Fibroblast of pulmonary artery (primary cell): ENCODE data around the gene DNAJA3.
"Not testable (repeated sequence)": the region's sequence is repeated elsewhere in the genome, so short reads cannot be mapped to it uniquely, and the experiment has no call there.

Source experiments
- DNase-seq: peaks from one replicate; pipeline ENCODE4 v3.0.0-alpha.2; 2010; ENCODE audit warnings: low read depth
- H3K4me3 ChIP-seq: replicated peaks from 2 replicates; pipeline ENCODE4 v1.5.1; 2011; ENCODE audit warnings: low read depth, mild to moderate bottlenecking, control low read depth, low read length, moderate library complexity
- CTCF ChIP-seq: IDR thresholded peaks from 2 replicates; pipeline ENCODE4 v1.5.1; 2011; ENCODE audit warnings: mild to moderate bottlenecking, control low read depth, low read length, inconsistent platforms; ENCODE audit errors: missing control alignments

The DNAJA3 gene

GRCh38 chr16:4393240-4393600 is 32.4 kb upstream of the DNAJA3 start:
- H3K4me3 ChIP-seq, result no peak overlapping the region
- no peak for TF ChIP-seq CTCF
- no peak for DNase-seq

GRCh38 chr16:4393850-4394249 is 31.8 kb upstream of the DNAJA3 start:
- H3K4me3 ChIP-seq, DNase-seq: not testable (repeated sequence)

GRCh38 chr16:4395055-4395726 is 30.5 kb upstream of the DNAJA3 start:
- TF ChIP-seq CTCF, result no peak
- no peak for DNase-seq
- no peak overlapping the region for H3K4me3 ChIP-seq

GRCh38 chr16:4399001-4399730 is 26.5 kb upstream of the DNAJA3 start:
- no peak for DNase-seq
- no peak overlapping the region for H3K4me3 ChIP-seq
- no peak for TF ChIP-seq CTCF

- no peak for DNase-seq
- H3K4me3 ChIP-seq, result no peak overlapping the region
- no peak for TF ChIP-seq CTCF
These were observed 24.6 kb upstream of the DNAJA3 start for GRCh38 chr16:4401094-4401501.

- no peak for DNase-seq
- no peak for TF ChIP-seq CTCF
- H3K4me3 ChIP-seq, result no peak overlapping the region
These were observed 24.2 kb upstream of the DNAJA3 start for GRCh38 chr16:4401510-4401909.

- DNase-seq, result peak; percentile 79
- H3K4me3 ChIP-seq, result no peak overlapping the region
- TF ChIP-seq CTCF, result peak; percentile 70
These were observed 23.1 kb upstream of the DNAJA3 start for GRCh38 chr16:4402439-4403132.
